EH (cell line): ENCODE measurements around the gene SLC12A6.
"Not testable (repeated sequence)": the region's sequence is repeated elsewhere in the genome, so short reads cannot be mapped to it uniquely, and the experiment has no call there.

Source experiments
- DNase-seq: peaks from one replicate; pipeline ENCODE4 v3.0.0-alpha.2; 2015; ENCODE audit warnings: low read depth

The SLC12A6 gene

DNA sequence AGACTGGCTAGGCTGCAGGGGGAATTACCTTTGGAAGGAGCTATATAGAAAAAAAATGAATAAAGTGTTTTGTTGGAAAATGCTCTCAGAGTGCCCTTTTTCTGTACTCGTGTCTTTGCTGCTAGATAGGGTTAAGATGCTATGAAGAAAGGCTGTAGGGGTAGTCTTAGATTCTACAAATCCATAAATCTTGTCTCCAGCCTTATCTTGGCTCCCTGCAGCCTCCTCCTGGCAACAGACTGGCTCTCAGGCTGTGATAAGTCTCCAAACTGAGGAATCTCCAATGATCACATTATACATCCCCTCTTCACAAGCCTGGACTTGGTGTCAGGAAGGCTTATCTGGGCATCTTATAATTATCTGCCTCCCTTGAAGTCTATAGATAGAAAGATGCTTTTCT lies 20.1 kb upstream of the SLC12A6 start:
- DNase-seq = no peak

GRCh38 chr15:34355241-34355640 lies 17.7 kb upstream of the SLC12A6 start:
- DNase-seq = no peak

- DNase-seq = no peak
Measured at GRCh38 chr15:34354286-34354685, 16.7 kb upstream of the SLC12A6 start.

DNA sequence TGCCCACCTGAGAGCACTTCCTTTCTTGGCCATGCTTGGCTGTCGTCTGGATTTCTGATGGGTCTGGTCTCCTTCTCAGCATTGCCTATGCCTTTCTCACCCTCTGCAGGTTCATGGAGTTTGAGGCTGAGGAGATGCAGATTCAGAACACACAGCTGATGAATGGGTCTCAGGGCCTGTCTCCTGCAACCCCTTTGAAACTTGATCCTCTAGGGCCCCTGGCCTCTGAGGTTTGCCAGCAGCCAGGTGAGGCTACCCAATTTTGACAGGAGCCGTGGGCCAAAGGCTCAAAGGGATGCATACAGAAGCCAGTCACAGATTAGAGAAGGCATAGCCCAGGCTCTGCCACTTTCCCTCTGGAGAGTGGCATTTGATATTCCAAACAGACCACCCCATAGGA lies 16.0 kb upstream of the SLC12A6 start:
- DNase-seq = no peak

GRCh38 chr15:34352996-34353395 lies 15.4 kb upstream of the SLC12A6 start:
- not testable (repeated sequence) for DNase-seq

DNA sequence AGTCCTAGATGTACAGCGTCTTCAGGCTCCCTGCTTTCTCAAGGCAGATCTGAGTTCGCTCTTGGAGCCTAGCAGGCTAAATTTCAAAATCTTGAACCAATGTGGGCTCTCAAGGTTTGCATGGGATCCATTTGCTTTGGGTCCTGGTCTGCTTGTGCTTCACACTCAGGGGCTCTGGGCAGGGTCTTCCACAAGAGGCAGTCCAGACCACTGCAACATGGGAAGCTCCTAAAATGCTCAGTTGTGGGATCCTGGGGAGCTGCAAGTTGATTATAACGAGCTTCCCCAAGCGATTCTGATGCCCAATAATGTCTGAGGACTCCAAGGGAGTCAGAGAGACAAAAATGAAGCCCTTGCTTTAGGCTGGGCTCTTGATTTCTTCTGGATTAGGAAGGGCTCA lies 12.2 kb upstream of the SLC12A6 start:
- DNase-seq = no peak

- DNase-seq = no peak
Measured at GRCh38 chr15:34348735-34349300, 11.2 kb upstream of the SLC12A6 start.

GRCh38 chr15:34347951-34348638 lies 10.5 kb upstream of the SLC12A6 start:
- DNase-seq = no peak

- peak; percentile 93 for DNase-seq
Measured at GRCh38 chr15:34342737-34343575, 5.4 kb upstream of the SLC12A6 start, which contains the start of the genes NOP10 and NUTM1. TSS of gene NOP10 (minus strand) at chr15:34343136. CDS start at chr15:34343073, 63 bp downstream. TSS of gene NUTM1 (plus strand) at chr15:34343315. CDS start at chr15:34343697, 382 bp downstream.

GRCh38 chr15:34342213-34342736 lies 4.7 kb upstream of the SLC12A6 start:
- not testable (repeated sequence) for DNase-seq

DNA sequence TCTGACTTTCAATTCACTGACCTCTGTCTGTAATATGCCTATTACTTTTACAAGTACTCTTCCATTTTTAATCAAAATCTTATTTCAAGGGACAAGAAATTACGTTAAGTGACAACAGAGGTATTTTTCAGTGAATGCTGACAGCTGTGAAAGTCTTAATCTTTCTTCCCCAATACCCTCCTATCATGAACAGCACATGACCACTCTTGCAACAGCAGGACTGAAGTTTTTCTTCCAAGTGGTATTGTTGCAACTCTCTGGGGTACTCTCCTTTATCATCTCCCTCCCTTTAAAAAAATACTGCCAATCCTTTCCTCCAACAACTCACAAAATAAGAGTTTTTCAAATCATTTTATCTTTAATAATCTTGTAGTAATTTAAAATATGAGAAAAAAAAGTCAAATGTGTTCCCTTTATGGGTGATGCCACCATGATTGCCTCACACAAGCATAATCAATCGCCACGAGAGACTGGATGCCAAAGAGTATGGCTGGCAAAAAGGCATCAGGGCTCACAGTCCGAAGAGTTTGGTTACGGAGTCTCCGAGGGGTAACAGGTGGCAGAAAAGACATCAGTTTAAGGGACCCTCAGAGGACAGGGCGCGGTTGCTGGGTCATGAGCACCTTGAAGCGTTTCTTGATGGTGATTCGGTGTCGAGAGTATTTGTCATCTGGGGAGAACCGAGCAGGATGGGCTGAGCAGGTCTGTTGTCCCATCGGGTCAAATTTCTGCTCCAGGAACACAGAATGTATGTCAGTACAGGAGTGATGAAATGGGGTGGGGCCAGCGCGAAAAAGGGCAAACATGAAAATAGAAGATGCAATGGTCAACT lies 4.0 kb upstream of the SLC12A6 start:
- no peak for DNase-seq

DNA sequence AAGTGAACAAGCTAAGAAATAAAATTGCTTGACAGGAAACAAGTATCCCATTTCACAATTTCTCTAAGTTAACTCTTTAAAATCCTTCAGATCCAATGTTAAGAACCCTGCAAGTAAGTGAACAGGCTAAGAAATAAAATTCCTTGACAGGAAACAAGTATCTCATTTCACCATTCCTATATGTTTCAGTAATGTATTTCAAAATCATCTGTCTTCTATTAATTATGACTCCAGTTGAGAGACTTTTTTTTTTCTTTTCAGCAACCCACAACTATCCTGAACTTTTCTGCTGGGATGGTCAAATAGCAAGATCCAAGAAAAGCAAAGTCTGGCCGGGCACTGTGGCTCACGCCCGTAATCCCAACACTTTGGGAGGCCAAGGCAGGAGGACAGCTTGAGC lies 2.4 kb upstream of the SLC12A6 start:
- DNase-seq = peak; percentile 16

- DNase-seq = no peak
Measured at GRCh38 chr15:34338347-34338746, 766 bp upstream of the SLC12A6 start.

GRCh38 chr15:34336991-34337556 lies 507 bp downstream of the SLC12A6 start:
- DNase-seq = no peak

DNA sequence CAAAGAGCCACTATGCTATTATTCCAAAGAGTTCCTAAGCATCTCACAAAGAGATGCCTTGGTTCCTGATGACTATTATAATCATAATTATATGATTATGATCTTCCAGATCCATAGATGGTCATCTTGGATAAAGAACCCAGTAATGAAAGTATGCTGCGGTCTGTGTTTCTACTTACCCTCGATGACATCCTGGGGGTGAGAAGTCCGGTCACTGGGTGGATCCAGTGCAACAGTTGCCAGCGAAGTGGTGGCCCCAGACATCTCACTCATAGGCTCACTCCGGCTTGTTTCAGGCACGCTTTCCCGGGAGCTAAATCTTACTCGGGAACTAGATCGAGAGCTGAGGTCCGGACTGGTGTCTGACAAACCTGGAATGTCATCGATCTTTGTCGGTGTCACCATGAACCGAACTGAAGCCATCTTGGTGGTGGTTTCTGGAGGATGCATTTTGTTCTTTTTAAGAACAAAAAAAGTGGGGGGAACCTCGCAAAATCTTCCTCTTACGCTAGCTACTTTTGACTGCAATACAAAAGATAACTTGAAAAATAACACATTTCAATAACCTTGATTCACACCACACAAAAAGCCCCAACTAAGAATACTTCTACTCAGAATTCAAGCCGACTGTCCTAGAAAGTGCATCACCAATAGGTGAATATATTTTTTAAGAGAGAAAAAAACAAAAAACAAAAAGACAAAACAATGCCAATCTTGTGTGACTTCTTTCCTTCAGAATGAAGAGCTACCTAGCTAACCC lies 1.2 kb downstream of the SLC12A6 start:
- DNase-seq = no peak

GRCh38 chr15:34335176-34336032 lies 2.2 kb downstream of the SLC12A6 start:
- DNase-seq = no peak

- DNase-seq = no peak
Measured at GRCh38 chr15:34334672-34335071, 2.9 kb downstream of the SLC12A6 start.

DNA sequence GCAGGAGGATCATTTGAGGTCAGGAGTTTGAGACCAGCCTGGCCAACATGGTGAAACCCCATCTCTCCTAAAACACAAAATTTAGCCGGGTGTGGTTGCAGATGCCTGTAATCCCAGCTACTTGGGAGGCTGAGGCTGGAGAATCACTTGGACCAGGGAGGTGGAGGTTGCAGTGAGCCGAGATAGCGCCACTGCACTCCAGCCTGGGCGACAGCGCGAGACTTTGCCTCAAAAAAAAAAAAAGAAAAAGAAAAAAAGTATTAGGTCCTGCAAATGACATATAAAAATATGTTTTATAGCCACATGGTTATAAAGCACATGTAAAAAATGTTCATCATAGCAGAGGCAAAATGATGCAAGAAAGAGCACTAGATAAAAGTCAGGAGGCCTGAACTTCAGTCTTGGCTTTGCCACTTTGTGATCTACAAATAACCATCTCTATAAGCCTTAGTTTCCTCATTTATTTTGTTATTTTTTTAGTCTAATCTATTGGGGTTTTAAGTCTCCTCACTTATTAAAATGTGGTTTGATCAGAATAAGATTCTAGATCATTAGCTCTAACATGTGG lies 4.9 kb downstream of the SLC12A6 start:
- no peak for DNase-seq

DNA sequence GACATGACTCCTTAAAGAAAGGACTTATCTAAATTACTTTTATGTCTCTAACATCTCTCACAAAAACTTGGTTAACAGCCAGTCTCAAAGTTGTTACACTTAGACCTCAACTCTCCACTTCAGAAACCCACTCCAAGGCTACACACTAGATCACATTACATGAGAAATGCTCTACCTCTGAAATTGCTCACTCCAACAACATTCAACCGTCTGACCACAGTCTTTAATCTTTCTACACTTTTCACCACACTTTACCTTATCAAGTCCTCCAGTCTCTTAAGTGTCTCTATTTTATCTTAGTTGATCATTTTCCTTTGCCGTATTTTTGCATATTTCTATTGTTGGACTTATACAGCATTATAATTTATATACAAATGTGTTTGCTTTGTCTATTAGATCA lies 5.8 kb downstream of the SLC12A6 start:
- no peak for DNase-seq
